Parathyroid adenoma (tissue), 2 donors: ENCODE measurements around the gene TSHR.

Experiments
- H2AFZ ChIP-seq: fragments of 300-600 bp; sonication (generic); one replicate; pipeline ENCODE4 v1.7.0; 2017; ENCODE audit warnings: antibody characterized with exemption, mild to moderate bottlenecking
- H3K27ac ChIP-seq: fragments of 300-600 bp; sonication (generic); one replicate; pipeline ENCODE4 v1.7.0; 2017
- H3K27me3 ChIP-seq: fragments of 300-600 bp; sonication (generic); one replicate; pipeline ENCODE4 v1.7.0; 2017; ENCODE audit warnings: low read length; ENCODE audit not compliant: control insufficient read depth, insufficient read depth
- H3K36me3 ChIP-seq: fragments of 300-600 bp; sonication (generic); one replicate; pipeline ENCODE4 v1.7.0; 2017; ENCODE audit warnings: low read length; ENCODE audit not compliant: control insufficient read depth, insufficient read depth
- H3K4me1 ChIP-seq: fragments of 300-600 bp; sonication (generic); one replicate; pipeline ENCODE4 v1.7.0; 2017; ENCODE audit warnings: control low read depth
- H3K4me2 ChIP-seq: fragments of 300-600 bp; sonication (generic); one replicate; pipeline ENCODE4 v1.7.0; 2017; ENCODE audit warnings: low read length
- H3K4me3 ChIP-seq: fragments of 300-600 bp; sonication (generic); one replicate; pipeline ENCODE4 v1.7.0; 2017; ENCODE audit warnings: low read depth, low read length
- H3K79me2 ChIP-seq: fragments of 300-600 bp; sonication (generic); one replicate; pipeline ENCODE4 v1.7.0; 2017; ENCODE audit warnings: control low read depth
- H3K9ac ChIP-seq: fragments of 300-600 bp; sonication (generic); one replicate; pipeline ENCODE4 v1.7.0; 2017; ENCODE audit warnings: mild to moderate bottlenecking
- H3K9me3 ChIP-seq: fragments of 300-600 bp; sonication (generic); one replicate; pipeline ENCODE4 v1.7.0; 2017; ENCODE audit warnings: low read length; ENCODE audit not compliant: control insufficient read depth
- CTCF ChIP-seq: fragments of 300-600 bp; sonication (generic); IDR thresholded peaks from one replicate; pipeline ENCODE4 v1.7.0; 2017; ENCODE audit warnings: antibody characterized with exemption, mild to moderate bottlenecking
- donor health status: primary hyperparathyroidism.

Gene TSHR

GRCh38 chr14:81133400-81133799 lies 178.0 kb downstream of the TSHR start:
- H3K27ac ChIP-seq = no peak overlapping the region
- H3K9me3 ChIP-seq = no peaks in the 10 kb centered on the region
- no peaks in the 10 kb centered on the region for H3K27me3 ChIP-seq
- H3K79me2 ChIP-seq = no peaks in the 10 kb centered on the region
- H3K36me3 ChIP-seq = no peaks in the 10 kb centered on the region
- H3K4me3 ChIP-seq = no peak overlapping the region
- H2AFZ ChIP-seq = no peak overlapping the region
- no peaks in the 10 kb centered on the region for H3K4me1 ChIP-seq
- H3K9ac ChIP-seq = no peak overlapping the region
- no peak for TF ChIP-seq CTCF
- no peak overlapping the region for H3K4me2 ChIP-seq

GRCh38 chr14:81137316-81137715 lies 181.9 kb downstream of the TSHR start:
- H3K27ac ChIP-seq = no peak overlapping the region
- H3K4me1 ChIP-seq = no peaks in the 10 kb centered on the region
- H3K9me3 ChIP-seq = no peaks in the 10 kb centered on the region
- no peak overlapping the region for H3K4me2 ChIP-seq
- no peaks in the 10 kb centered on the region for H3K36me3 ChIP-seq
- H2AFZ ChIP-seq = no peak overlapping the region
- H3K4me3 ChIP-seq = no peak overlapping the region
- H3K79me2 ChIP-seq = no peaks in the 10 kb centered on the region
- no peak overlapping the region for H3K9ac ChIP-seq
- no peaks in the 10 kb centered on the region for H3K27me3 ChIP-seq
- no peak for TF ChIP-seq CTCF

- Histone ChIP-seq H3K4me3 (no peak overlapping the region), H3K27ac (no peak overlapping the region), H3K79me2 (no peaks in the 10 kb centered on the region), H3K4me2 (no peak overlapping the region), H3K9me3 (no peaks in the 10 kb centered on the region), H2AFZ (no peak overlapping the region), H3K9ac (no peak overlapping the region), H3K4me1 (no peaks in the 10 kb centered on the region), H3K27me3 (no peaks in the 10 kb centered on the region), H3K36me3 (no peaks in the 10 kb centered on the region)
- TF ChIP-seq CTCF = no peak
Measured at GRCh38 chr14:81138429-81138828, 183.0 kb downstream of the TSHR start.

GRCh38 chr14:81141426-81141825 lies 186.0 kb downstream of the TSHR start:
- H3K79me2 ChIP-seq = no peaks in the 10 kb centered on the region
- H3K9me3 ChIP-seq = no peaks in the 10 kb centered on the region
- no peak overlapping the region for H3K9ac ChIP-seq
- H3K4me3 ChIP-seq = no peak overlapping the region
- no peak overlapping the region for H3K4me2 ChIP-seq
- no peak overlapping the region for H3K27ac ChIP-seq
- TF ChIP-seq CTCF = no peak
- no peak overlapping the region for H2AFZ ChIP-seq
- H3K4me1 ChIP-seq = no peaks in the 10 kb centered on the region
- H3K27me3 ChIP-seq = no peaks in the 10 kb centered on the region
- H3K36me3 ChIP-seq = no peaks in the 10 kb centered on the region

- H3K9ac ChIP-seq = no peak overlapping the region
- no peaks in the 10 kb centered on the region for H3K36me3 ChIP-seq
- no peak overlapping the region for H2AFZ ChIP-seq
- TF ChIP-seq CTCF = no peak
- H3K4me2 ChIP-seq = no peak overlapping the region
- no peak overlapping the region for H3K4me3 ChIP-seq
- no peaks in the 10 kb centered on the region for H3K9me3 ChIP-seq
- H3K27ac ChIP-seq = no peak overlapping the region
- H3K27me3 ChIP-seq = no peaks in the 10 kb centered on the region
- no peaks in the 10 kb centered on the region for H3K79me2 ChIP-seq
- no peaks in the 10 kb centered on the region for H3K4me1 ChIP-seq
Measured at GRCh38 chr14:81143793-81144192, 188.4 kb downstream of the TSHR start.
